CD14-positive monocyte (primary cell): ENCODE results near the gene OR2W3. TPM values are rescaled to one million over a fixed set of nuclear protein-coding genes. Genes with fewer than 3 reads are reported as not detected.

Experiments
- DNase-seq, 3 donors: peaks; one replicate each; pipeline ENCODE4 v3.0.0-alpha.2; 2011 to 2022
- H2AFZ ChIP-seq: 2 replicates; pipeline ENCODE4 v1.6.0; 2012; ENCODE audit warnings: mild to moderate bottlenecking, low read depth, low read length, inconsistent platforms; ENCODE audit not compliant: insufficient read depth, poor library complexity, severe bottlenecking
- H3K27ac ChIP-seq, 2 donors: 1 replicate in 1 of 2; 2 replicates in 1 of 2; pipeline ENCODE4 v1.5.1; 2012 to 2013; ENCODE audit warnings: low read length in 2 of 2, control low read depth in 1 of 2, inconsistent platforms in 1 of 2, low read depth in 1 of 2, mild to moderate bottlenecking in 1 of 2
- H3K27me3 ChIP-seq, 2 donors: one replicate each; pipeline versions ENCODE4 v1.6.0 to v1.6.1; 2011 to 2013; ENCODE audit warnings: low read length in 2 of 2; ENCODE audit not compliant: control insufficient read depth in 2 of 2, insufficient read depth in 2 of 2
- H3K36me3 ChIP-seq, 2 donors: replicated peaks in 1 of 2; 1 replicate in 1 of 2; 2 replicates in 1 of 2; pipeline versions ENCODE4 v1.5.1 to v1.6.1; 2012 to 2013; ENCODE audit warnings: low read length in 2 of 2, control low read depth in 1 of 2, inconsistent platforms in 1 of 2, mild to moderate bottlenecking in 1 of 2; ENCODE audit not compliant: insufficient read depth in 2 of 2, control insufficient read depth in 1 of 2
- H3K4me1 ChIP-seq, 2 donors: 1 replicate in 1 of 2; 2 replicates in 1 of 2; pipeline versions ENCODE4 v1.5.1 to v1.6.1; 2012 to 2013; ENCODE audit warnings: low read length in 2 of 2, control low read depth in 1 of 2, inconsistent platforms in 1 of 2, mild to moderate bottlenecking in 1 of 2, moderate library complexity in 1 of 2; ENCODE audit not compliant: insufficient read depth in 2 of 2, control insufficient read depth in 1 of 2
- H3K4me2 ChIP-seq: replicated peaks from 2 replicates; pipeline ENCODE3; 2012; ENCODE audit warnings: low read length, moderate library complexity, mild to moderate bottlenecking; ENCODE audit not compliant: poor library complexity, severe bottlenecking; ENCODE audit errors: extremely low read depth
- H3K4me3 ChIP-seq, 3 experiments: fragments of 200-600 bp in 1 of 3; sonication (generic) in 1 of 3; replicated peaks in 1 of 3; 1 replicate in 2 of 3; 2 replicates in 1 of 3; pipeline ENCODE4 v1.5.1; 2011 to 2013; ENCODE audit warnings: low read length in 3 of 3, mild to moderate bottlenecking in 3 of 3, control low read depth in 2 of 3, low read depth in 2 of 3, inconsistent platforms in 1 of 3, moderate library complexity in 1 of 3
- H3K79me2 ChIP-seq: 2 replicates; pipeline ENCODE4 v1.6.0; 2012; ENCODE audit warnings: mild to moderate bottlenecking, control low read depth, inconsistent platforms, low read length, moderate library complexity; ENCODE audit not compliant: insufficient read depth
- H3K9ac ChIP-seq: 2 replicates; pipeline ENCODE4 v1.6.0; 2017; ENCODE audit warnings: low read length, mild to moderate bottlenecking; ENCODE audit not compliant: insufficient read depth, poor library complexity, severe bottlenecking
- H3K9me3 ChIP-seq, 2 donors: replicated peaks in 1 of 2; 1 replicate in 1 of 2; 2 replicates in 1 of 2; pipeline versions ENCODE4 v1.5.1 to v1.6.1; 2012 to 2013; ENCODE audit warnings: low read length in 2 of 2, control low read depth in 1 of 2; ENCODE audit not compliant: control insufficient read depth in 1 of 2, insufficient read depth in 1 of 2
- H4K20me1 ChIP-seq: 2 replicates; pipeline ENCODE4 v1.6.0; 2012; ENCODE audit warnings: mild to moderate bottlenecking, low read length, control low read depth, moderate library complexity; ENCODE audit not compliant: insufficient read depth
- H3K27ac Mint-ChIP-seq, 7 donors: one replicate each; pipeline ENCODE4 v1.8.0; 2020; ENCODE audit warnings: mild to moderate bottlenecking in 7 of 7, mixed read lengths in 7 of 7, moderate library complexity in 6 of 7, inconsistent platforms in 2 of 7
- H3K27me3 Mint-ChIP-seq, 3 donors: one replicate each; pipeline ENCODE4 v1.8.0; 2021 to 2022; ENCODE audit warnings: low read depth in 3 of 3, mild to moderate bottlenecking in 3 of 3, mixed read lengths in 3 of 3, moderate library complexity in 3 of 3, inconsistent platforms in 1 of 3
- H3K36me3 Mint-ChIP-seq, 2 donors: one replicate each; pipeline ENCODE4 v1.8.0; 2020; ENCODE audit warnings: mixed read lengths in 2 of 2, inconsistent platforms in 1 of 2, mild to moderate bottlenecking in 1 of 2
- H3K4me1 Mint-ChIP-seq: one replicate; pipeline ENCODE4 v1.8.0; 2020; ENCODE audit warnings: mild to moderate bottlenecking, mixed read lengths
- H3K4me3 Mint-ChIP-seq, 2 donors: one replicate each; pipeline ENCODE4 v1.8.0; 2020; ENCODE audit warnings: mild to moderate bottlenecking in 2 of 2, mixed read lengths in 2 of 2, moderate library complexity in 1 of 2
- H3K9me3 Mint-ChIP-seq, 7 donors: one replicate each; pipeline ENCODE4 v1.8.0; 2020 to 2022; ENCODE audit warnings: mixed read lengths in 7 of 7, mild to moderate bottlenecking in 6 of 7, moderate library complexity in 6 of 7, inconsistent platforms in 2 of 7
- WGBS: methylation state at CpG from one replicate; pipeline ENCODE4 v1.1.5; 2013; ENCODE audit warnings: missing lambda C conversion rate; ENCODE audit not compliant: insufficient coverage; 5-methylcytosine and 5-hydroxymethylcytosine counted together
- intact Hi-C, 2 donors: fragments of 100-400 bp; cut with micrococcal nuclease; formaldehyde crosslinking; loops; one replicate each; pipeline versions ENCODE4 v1.15.0 to v1.15.1; 2023
- polyA plus RNA-seq, 3 donors: library from polyadenylated mRNA; depleted of rRNA in 1 of 3; unstranded in 2 of 3; stranded (reverse) in 1 of 3; fragments of 300-500 nt in 2 of 3; fragments of >200 nt in 1 of 3; fragmentation: Illumina TruSeq in 2 of 3; gene quantifications; 1 replicate in 2 of 3; 2 replicates in 1 of 3; pipeline ENCODE4 v1.2.3, GENCODE V29; 2012 to 2021
- TF ChIP-seq, protein P1 (sequence below): fragments of 200-600 bp; IDR thresholded peaks from one replicate; pipeline ENCODE4 v1.8.0; 2022; ENCODE audit warnings: antibody characterized with exemption, mild to moderate bottlenecking

Gene OR2W3
- polyA plus RNA-seq, 3 donors: 0.09 to 0.31 TPM; not detected in 1

DNA sequence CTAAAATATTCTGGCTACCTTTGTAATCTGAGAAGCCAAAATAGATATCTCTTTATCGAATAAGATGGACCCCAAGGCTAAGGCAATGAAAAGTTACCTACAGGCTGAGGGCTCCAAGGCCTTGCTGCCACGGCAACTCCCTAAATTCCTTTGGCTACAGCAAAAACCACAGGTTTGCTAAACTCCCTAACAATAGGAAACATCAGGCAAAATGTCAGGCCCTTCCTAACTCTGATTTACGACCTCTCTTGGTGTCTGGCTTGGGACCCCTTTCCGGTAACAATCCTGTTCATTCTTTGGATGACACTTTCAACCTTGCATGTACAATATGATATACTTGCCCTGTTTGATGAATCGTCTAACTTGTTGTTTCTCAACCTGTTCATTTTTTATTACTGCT is 13.4 kb downstream of the OR2W3 start:
- H3K27ac Mint-ChIP-seq: no peak overlapping the region
- H3K79me2 ChIP-seq: no peaks in the 10 kb centered on the region
- no peaks in the 10 kb centered on the region for H3K9me3 ChIP-seq
- no peaks in the 10 kb centered on the region for H3K36me3 ChIP-seq
- H3K4me1 ChIP-seq: peaks cover 0 to 4% of the 10 kb centered on the region in 2 donors
- H3K27me3 Mint-ChIP-seq: peaks cover 0 to 3% (median 2%) of the 10 kb centered on the region in 3 donors
- no peaks in the 10 kb centered on the region for H3K27me3 ChIP-seq
- peaks cover 27% of the 10 kb centered on the region for H3K4me1 Mint-ChIP-seq
- no peak overlapping the region for H3K4me2 ChIP-seq
- H3K4me3 Mint-ChIP-seq: no peak overlapping the region
- no peak overlapping the region for H3K4me3 ChIP-seq
- no peak overlapping the region for H3K9ac ChIP-seq
- no peaks in the 10 kb centered on the region for H4K20me1 ChIP-seq
- TF ChIP-seq, protein P1, sequence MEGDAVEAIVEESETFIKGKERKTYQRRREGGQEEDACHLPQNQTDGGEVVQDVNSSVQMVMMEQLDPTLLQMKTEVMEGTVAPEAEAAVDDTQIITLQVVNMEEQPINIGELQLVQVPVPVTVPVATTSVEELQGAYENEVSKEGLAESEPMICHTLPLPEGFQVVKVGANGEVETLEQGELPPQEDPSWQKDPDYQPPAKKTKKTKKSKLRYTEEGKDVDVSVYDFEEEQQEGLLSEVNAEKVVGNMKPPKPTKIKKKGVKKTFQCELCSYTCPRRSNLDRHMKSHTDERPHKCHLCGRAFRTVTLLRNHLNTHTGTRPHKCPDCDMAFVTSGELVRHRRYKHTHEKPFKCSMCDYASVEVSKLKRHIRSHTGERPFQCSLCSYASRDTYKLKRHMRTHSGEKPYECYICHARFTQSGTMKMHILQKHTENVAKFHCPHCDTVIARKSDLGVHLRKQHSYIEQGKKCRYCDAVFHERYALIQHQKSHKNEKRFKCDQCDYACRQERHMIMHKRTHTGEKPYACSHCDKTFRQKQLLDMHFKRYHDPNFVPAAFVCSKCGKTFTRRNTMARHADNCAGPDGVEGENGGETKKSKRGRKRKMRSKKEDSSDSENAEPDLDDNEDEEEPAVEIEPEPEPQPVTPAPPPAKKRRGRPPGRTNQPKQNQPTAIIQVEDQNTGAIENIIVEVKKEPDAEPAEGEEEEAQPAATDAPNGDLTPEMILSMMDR: no peak
- H3K9me3 Mint-ChIP-seq: peaks cover 5 to 11% (median 9%) of the 10 kb centered on the region in 7 donors
- no peaks in the 10 kb centered on the region for H3K36me3 Mint-ChIP-seq
- WGBS: 28% methylated on average over 3 of the region's 5 CpGs
- intact Hi-C loops: no loop called here
- no peak for DNase-seq
- H2AFZ ChIP-seq: peak overlapping the region; percentile 42
- H3K27ac ChIP-seq: no peak overlapping the region

DNA sequence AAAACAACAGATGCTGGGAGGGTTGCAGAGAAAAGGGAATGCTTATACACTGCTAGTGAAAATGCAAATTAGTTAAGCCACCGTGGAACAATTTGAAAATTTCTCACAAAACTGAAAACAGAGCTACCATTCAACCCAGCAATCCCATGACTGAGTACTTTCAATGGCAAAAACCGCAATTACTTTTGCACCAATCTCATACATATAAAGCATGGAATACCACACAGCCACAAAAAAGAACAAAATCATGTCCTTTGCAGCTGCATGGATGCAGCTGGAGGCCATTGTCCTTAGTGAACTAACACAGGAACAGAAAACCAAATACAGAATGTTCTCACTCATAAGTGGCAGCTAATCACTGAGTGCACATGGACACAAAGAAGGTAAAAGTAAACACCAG is 18.4 kb downstream of the OR2W3 start:
- H3K79me2 ChIP-seq: no peaks in the 10 kb centered on the region
- Mint-ChIP-seq H3K4me1 (no peaks in the 10 kb centered on the region), H3K27me3 (no peaks in the 10 kb centered on the region), H3K27ac (no peak overlapping the region), H3K36me3 (no peaks in the 10 kb centered on the region), H3K9me3 (peaks cover 0 to 3% (median 1%) of the 10 kb centered on the region in 7 donors), H3K4me3 (no peak overlapping the region)
- no peaks in the 10 kb centered on the region for H3K27me3 ChIP-seq
- no peak overlapping the region for H3K9ac ChIP-seq
- H3K4me2 ChIP-seq: no peak overlapping the region
- H3K4me1 ChIP-seq: no peaks in the 10 kb centered on the region
- intact Hi-C loops: no loop called here
- H2AFZ ChIP-seq: no peak overlapping the region
- H3K27ac ChIP-seq: no peak overlapping the region
- no peaks in the 10 kb centered on the region for H4K20me1 ChIP-seq
- H3K9me3 ChIP-seq: no peaks in the 10 kb centered on the region
- H3K36me3 ChIP-seq: no peaks in the 10 kb centered on the region
- WGBS: 83% methylated on average over 2 of the region's 2 CpGs
- DNase-seq: no peak
- TF ChIP-seq, protein P1: no peak
- H3K4me3 ChIP-seq: no peak overlapping the region
